Smooth muscle cell (in vitro differentiated cells): ENCODE measurements around the gene DPF3. TPM values are rescaled to one million over a fixed set of nuclear protein-coding genes. Genes with fewer than 3 reads are reported as not detected.

ENCODE experiments used
- DNase-seq: peaks from one replicate; lab custom pipeline; 2025; ENCODE audit not compliant: unreplicated experiment; lab: John Stamatoyannopoulos, UW
- H2AFZ ChIP-seq: fragments of 200-600 bp; sonication (generic); 2 replicates; pipeline ENCODE4 v1.6.0; 2016; ENCODE audit warnings: antibody characterized with exemption, low read depth, mild to moderate bottlenecking
- H3F3A ChIP-seq: fragments of 200-600 bp; sonication (generic); 2 replicates; pipeline ENCODE4 v1.6.0; 2017; ENCODE audit warnings: antibody characterized with exemption, low read depth
- H3K27ac ChIP-seq: fragments of 200-600 bp; sonication (generic); 2 replicates; pipeline ENCODE4 v1.5.1; 2016; ENCODE audit warnings: low read depth, mild to moderate bottlenecking
- H3K27me3 ChIP-seq: fragments of 200-600 bp; sonication (generic); 2 replicates; pipeline ENCODE4 v1.6.1; 2016; ENCODE audit warnings: low read depth, mild to moderate bottlenecking
- H3K36me3 ChIP-seq: fragments of 200-600 bp; sonication (generic); 2 replicates; pipeline ENCODE4 v1.5.1; 2016; ENCODE audit warnings: low read depth
- H3K4me1 ChIP-seq: fragments of 200-600 bp; sonication (generic); 2 replicates; pipeline ENCODE4 v1.5.1; 2016; ENCODE audit warnings: low read depth
- H3K4me2 ChIP-seq: fragments of 200-600 bp; sonication (generic); 2 replicates; pipeline ENCODE4 v1.6.0; 2016; ENCODE audit warnings: mild to moderate bottlenecking
- H3K4me3 ChIP-seq: fragments of 200-600 bp; sonication (generic); 2 replicates; pipeline ENCODE4 v1.5.1; 2016; ENCODE audit warnings: mild to moderate bottlenecking
- H3K79me2 ChIP-seq: fragments of 200-600 bp; sonication (generic); 2 replicates; pipeline ENCODE4 v1.6.0; 2016; ENCODE audit warnings: low read depth, mild to moderate bottlenecking
- H3K9ac ChIP-seq: fragments of 200-600 bp; sonication (generic); 2 replicates; pipeline ENCODE4 v1.6.0; 2016; ENCODE audit warnings: low read depth
- H3K9me3 ChIP-seq: fragments of 200-600 bp; sonication (generic); replicated peaks from 2 replicates; pipeline ENCODE4 v1.5.1; 2016; ENCODE audit warnings: low read depth
- H4K20me1 ChIP-seq: fragments of 200-600 bp; sonication (generic); 2 replicates; pipeline ENCODE4 v1.6.0; 2016; ENCODE audit warnings: low read depth
- WGBS: methylation state at CpG from one replicate; pipeline ENCODE4 v1.1.7; 2016; ENCODE audit warnings: low lambda C conversion rate; 5-methylcytosine and 5-hydroxymethylcytosine counted together
- polyA plus RNA-seq: library from polyadenylated mRNA; unstranded; fragments of >200 nt; fragmentation: Nextera tagmentation; extraction: Ambion mirVana; gene quantifications from 2 replicates; pipeline ENCODE4 v1.2.1, GENCODE V29; 2016
- total RNA-seq: library from RNA; depleted of rRNA; stranded (reverse); fragments of >200 nt; gene quantifications from 2 replicates; pipeline ENCODE4 v1.2.3, GENCODE V29; 2014
- TF ChIP-seq, protein P1 (sequence below): fragments of 200-600 bp; sonication (generic); IDR thresholded peaks from 2 replicates; pipeline ENCODE4 v1.5.1; 2017; ENCODE audit warnings: borderline replicate concordance, mild to moderate bottlenecking, antibody characterized with exemption; ENCODE audit not compliant: insufficient read depth, poor library complexity, severe bottlenecking

The DPF3 gene
- total and polyA plus RNA-seq, 2 experiments from 2014 or later, result 4.9 to 12.6 TPM

GRCh38 chr14:72758993-72759392, 134.9 kb downstream of the DPF3 start:
- no peak overlapping the region for H3K4me3 ChIP-seq
- H3K4me2 ChIP-seq, result no peak overlapping the region
- H3K36me3 ChIP-seq, result peaks cover 11% of the 10 kb centered on the region
- no peaks in the 10 kb centered on the region for H3K27me3 ChIP-seq
- no peaks in the 10 kb centered on the region for H3K79me2 ChIP-seq
- TF ChIP-seq, protein P1, sequence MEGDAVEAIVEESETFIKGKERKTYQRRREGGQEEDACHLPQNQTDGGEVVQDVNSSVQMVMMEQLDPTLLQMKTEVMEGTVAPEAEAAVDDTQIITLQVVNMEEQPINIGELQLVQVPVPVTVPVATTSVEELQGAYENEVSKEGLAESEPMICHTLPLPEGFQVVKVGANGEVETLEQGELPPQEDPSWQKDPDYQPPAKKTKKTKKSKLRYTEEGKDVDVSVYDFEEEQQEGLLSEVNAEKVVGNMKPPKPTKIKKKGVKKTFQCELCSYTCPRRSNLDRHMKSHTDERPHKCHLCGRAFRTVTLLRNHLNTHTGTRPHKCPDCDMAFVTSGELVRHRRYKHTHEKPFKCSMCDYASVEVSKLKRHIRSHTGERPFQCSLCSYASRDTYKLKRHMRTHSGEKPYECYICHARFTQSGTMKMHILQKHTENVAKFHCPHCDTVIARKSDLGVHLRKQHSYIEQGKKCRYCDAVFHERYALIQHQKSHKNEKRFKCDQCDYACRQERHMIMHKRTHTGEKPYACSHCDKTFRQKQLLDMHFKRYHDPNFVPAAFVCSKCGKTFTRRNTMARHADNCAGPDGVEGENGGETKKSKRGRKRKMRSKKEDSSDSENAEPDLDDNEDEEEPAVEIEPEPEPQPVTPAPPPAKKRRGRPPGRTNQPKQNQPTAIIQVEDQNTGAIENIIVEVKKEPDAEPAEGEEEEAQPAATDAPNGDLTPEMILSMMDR, result no peak
- H2AFZ ChIP-seq, result no peak overlapping the region
- no peaks in the 10 kb centered on the region for H4K20me1 ChIP-seq
- H3K9me3 ChIP-seq, result peaks cover 21% of the 10 kb centered on the region
- no peak for DNase-seq
- H3K9ac ChIP-seq, result no peak overlapping the region
- no peaks in the 10 kb centered on the region for H3F3A ChIP-seq
- H3K27ac ChIP-seq, result no peak overlapping the region
- no peaks in the 10 kb centered on the region for H3K4me1 ChIP-seq

GRCh38 chr14:72758420-72758819, 135.5 kb downstream of the DPF3 start:
- H3K4me1 ChIP-seq, result no peaks in the 10 kb centered on the region
- no peak overlapping the region for H3K9ac ChIP-seq
- H3K27ac ChIP-seq, result no peak overlapping the region
- no peaks in the 10 kb centered on the region for H4K20me1 ChIP-seq
- TF ChIP-seq, protein P1, result no peak
- no peaks in the 10 kb centered on the region for H3K27me3 ChIP-seq
- H2AFZ ChIP-seq, result no peak overlapping the region
- DNase-seq, result no peak
- H3K9me3 ChIP-seq, result peaks cover 21% of the 10 kb centered on the region
- WGBS, result 64% methylated on average over 5 of the region's 5 CpGs
- no peaks in the 10 kb centered on the region for H3K79me2 ChIP-seq
- H3K4me2 ChIP-seq, result no peak overlapping the region
- no peak overlapping the region for H3K4me3 ChIP-seq
- peaks cover 11% of the 10 kb centered on the region for H3K36me3 ChIP-seq
- H3F3A ChIP-seq, result no peaks in the 10 kb centered on the region

DNA sequence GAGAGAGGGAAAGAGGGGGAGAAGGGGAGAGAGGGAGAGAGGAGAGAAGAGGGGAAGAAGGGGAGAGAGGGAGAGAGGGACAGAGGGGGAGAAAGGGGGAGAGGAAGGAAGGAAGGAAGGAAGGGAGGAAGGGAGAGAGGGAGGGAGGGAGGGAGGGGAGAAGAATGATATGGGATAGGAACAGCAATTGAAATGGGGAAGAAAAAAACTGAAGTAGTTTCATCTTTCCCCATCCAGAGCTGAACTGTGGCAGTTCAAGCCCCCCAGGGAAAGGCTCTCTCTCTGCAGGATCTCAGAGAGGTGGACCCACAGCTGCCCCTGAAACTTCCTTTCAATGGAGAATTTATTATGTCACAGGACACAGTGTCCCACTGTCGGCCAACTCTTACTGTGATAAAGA, 136.9 kb downstream of the DPF3 start:
- DNase-seq, result no peak
- Histone ChIP-seq H2AFZ (no peak overlapping the region), H3K9ac (no peak overlapping the region), H3K79me2 (no peaks in the 10 kb centered on the region), H3K9me3 (peaks cover 21% of the 10 kb centered on the region), H3K36me3 (peaks cover 11% of the 10 kb centered on the region), H3K4me1 (no peaks in the 10 kb centered on the region), H3F3A (no peaks in the 10 kb centered on the region), H4K20me1 (no peaks in the 10 kb centered on the region), H3K4me2 (no peak overlapping the region), H3K27ac (no peak overlapping the region), H3K4me3 (no peak overlapping the region), H3K27me3 (no peaks in the 10 kb centered on the region)
- TF ChIP-seq, protein P1, result no peak
- WGBS, result 90% methylated on average over 1 of the region's 1 CpG

- Histone ChIP-seq H3K27me3 (no peaks in the 10 kb centered on the region), H3K36me3 (peaks cover 8% of the 10 kb centered on the region), H3K4me1 (no peaks in the 10 kb centered on the region), H3K9ac (no peak overlapping the region), H3K4me2 (no peak overlapping the region), H3K79me2 (no peaks in the 10 kb centered on the region), H2AFZ (no peak overlapping the region), H3F3A (no peaks in the 10 kb centered on the region), H3K9me3 (peaks cover 17% of the 10 kb centered on the region), H4K20me1 (no peaks in the 10 kb centered on the region), H3K4me3 (no peak overlapping the region), H3K27ac (no peak overlapping the region)
- DNase-seq, result no peak
- TF ChIP-seq, protein P1, result no peak
- 58% methylated on average over 3 of the region's 3 CpGs for WGBS
These were observed 138.1 kb downstream of the DPF3 start for GRCh38 chr14:72755766-72756165.
